Endothelial cell of umbilical vein (primary cell): ENCODE data around the gene MELTF. TPM values are rescaled to one million over a fixed set of nuclear protein-coding genes. Genes with fewer than 3 reads are reported as not detected.

ENCODE experiments used
- BruUV-seq: library from RNA; stranded (reverse); fragments of 400-500 nt; replicated peaks from 2 replicates; lab custom pipeline; 2021; lab: Mats Ljungman, UMichigan
- CTCF ChIA-PET: fragments of 300-600, 350-600 bp; sonication (Branson Sonifier 250); formaldehyde crosslinking; loops from one replicate; lab custom pipeline; 2021; ENCODE audit warnings: antibody characterized with exemption, inconsistent platforms; lab: Charles Lee
- POLR2A ChIA-PET: fragments of 300-600, 350-600 bp; sonication (Branson Sonifier 250); formaldehyde crosslinking; loops from one replicate; lab custom pipeline; 2021; ENCODE audit warnings: antibody characterized with exemption, inconsistent platforms; lab: Charles Lee
- DNase-seq: peaks from one replicate; pipeline ENCODE4 v3.0.0-alpha.2; 2011; ENCODE audit warnings: low read depth, low spot score
- FAIRE-seq: peaks from 2 replicates; lab custom pipeline; 2011; peaks lifted over from hg19 to GRCh38; lab: Jason Lieb, UNC
- H2AFZ ChIP-seq: 2 replicates; pipeline ENCODE4 v1.6.0; 2012; ENCODE audit warnings: low read depth, low read length, control low read depth, inconsistent platforms
- H3K27ac ChIP-seq: 2 replicates; pipeline ENCODE4 v1.5.1; 2011; ENCODE audit warnings: low read depth, mild to moderate bottlenecking, control low read depth, low read length, moderate library complexity; ENCODE audit not compliant: insufficient read depth
- H3K27me3 ChIP-seq, 2 experiments: 2 replicates each; pipeline versions ENCODE4 v1.6.0 to v1.6.1; 2011; ENCODE audit warnings: low read length in 2 of 2, mixed read lengths in 1 of 2; ENCODE audit not compliant: control insufficient read depth in 2 of 2, insufficient read depth in 2 of 2
- H3K36me3 ChIP-seq, 2 experiments: 2 replicates in 1 of 2; 3 replicates in 1 of 2; pipeline ENCODE4 v1.5.1; 2011; ENCODE audit warnings: low read length in 2 of 2, mild to moderate bottlenecking in 1 of 2, moderate library complexity in 1 of 2; ENCODE audit not compliant: control insufficient read depth in 2 of 2, insufficient read depth in 2 of 2; ENCODE audit errors: extremely low read depth in 1 of 2
- H3K4me1 ChIP-seq: 3 replicates; pipeline ENCODE4 v1.5.1; 2011; ENCODE audit warnings: mild to moderate bottlenecking, low read length; ENCODE audit not compliant: control insufficient read depth, insufficient read depth; ENCODE audit errors: extremely low read depth
- H3K4me2 ChIP-seq: 2 replicates; pipeline ENCODE4 v1.6.1; 2011; ENCODE audit warnings: low read length, control low read depth, mixed read lengths; ENCODE audit not compliant: insufficient read depth
- H3K4me3 ChIP-seq, 3 experiments: fragments of 200-600 bp in 1 of 3; sonication (generic), shearing (Covaris generic) in 1 of 3; replicated peaks in 1 of 3; 2 replicates each; pipeline ENCODE4 v1.5.1; 2011 to 2016; ENCODE audit warnings: control low read depth in 3 of 3, low read length in 3 of 3, mild to moderate bottlenecking in 2 of 3, inconsistent platforms in 1 of 3, low read depth in 1 of 3, moderate library complexity in 1 of 3; ENCODE audit not compliant: insufficient read depth in 1 of 3
- H3K79me2 ChIP-seq: 2 replicates; pipeline ENCODE4 v1.6.0; 2012; ENCODE audit warnings: low read length, inconsistent platforms; ENCODE audit not compliant: control insufficient read depth, insufficient read depth
- H3K9ac ChIP-seq: replicated peaks from 2 replicates; pipeline ENCODE3; 2011; ENCODE audit warnings: low read length, control low read depth; ENCODE audit not compliant: insufficient read depth; ENCODE audit errors: extremely low read depth
- H3K9me1 ChIP-seq: replicated peaks from 3 replicates; pipeline ENCODE4 v1.6.0; 2011; ENCODE audit warnings: mild to moderate bottlenecking, low read length; ENCODE audit not compliant: control insufficient read depth, insufficient read depth; ENCODE audit errors: extremely low read depth
- H3K9me3 ChIP-seq: replicated peaks from 2 replicates; pipeline ENCODE4 v1.5.1; 2012; ENCODE audit warnings: low read length, inconsistent platforms; ENCODE audit not compliant: control insufficient read depth, insufficient read depth
- H4K20me1 ChIP-seq: replicated peaks from 2 replicates; pipeline ENCODE3; 2011; ENCODE audit warnings: mild to moderate bottlenecking, low read length; ENCODE audit not compliant: control insufficient read depth, insufficient read depth; ENCODE audit errors: extremely low read depth
- EZH2 ChIP-seq: IDR thresholded peaks from 2 replicates; pipeline ENCODE4 v1.6.1; 2012; ENCODE audit warnings: borderline replicate concordance, low read depth, mild to moderate bottlenecking, moderate library complexity, low read length, inconsistent platforms; ENCODE audit not compliant: severe bottlenecking
- FOS ChIP-seq: IDR thresholded peaks from 2 replicates; pipeline ENCODE4 v1.6.1; 2011; ENCODE audit warnings: mild to moderate bottlenecking, low read length, moderate library complexity, borderline replicate concordance; ENCODE audit not compliant: insufficient read depth
- GATA2 ChIP-seq: IDR thresholded peaks from 2 replicates; pipeline ENCODE4 v1.7.0; 2011; ENCODE audit warnings: low read depth, mild to moderate bottlenecking, moderate library complexity, mixed read lengths, low read length; ENCODE audit not compliant: insufficient read length, insufficient read depth
- JUN ChIP-seq: IDR thresholded peaks from 2 replicates; pipeline ENCODE4 v1.6.1; 2011; ENCODE audit warnings: borderline replicate concordance, low read depth; ENCODE audit not compliant: insufficient read length, insufficient read depth
- MYC ChIP-seq: IDR thresholded peaks from one replicate; pipeline ENCODE4 v1.6.1; 2011; ENCODE audit warnings: mild to moderate bottlenecking, low read depth, low read length
- POLR2A ChIP-seq: IDR thresholded peaks from 2 replicates; pipeline ENCODE4 v1.6.1; 2012; ENCODE audit warnings: low read depth, mild to moderate bottlenecking, control low read depth, low read length
- POLR2AphosphoS5 ChIP-seq: IDR thresholded peaks from 2 replicates; pipeline ENCODE4 v1.6.1; 2012; ENCODE audit warnings: low read depth, mild to moderate bottlenecking, control low read depth, low read length, moderate library complexity; ENCODE audit not compliant: insufficient read depth
- dilution Hi-C: fragments of 300-500 bp; cut with MboI; formaldehyde crosslinking; loops from one replicate; pipeline ENCODE4 v1.15.0; 2019; ENCODE audit warnings: low sequenced_read_pairs; ENCODE audit not compliant: extremely low pct_ligation_motif_present
- intact Hi-C: fragments of 100-400 bp; cut with micrococcal nuclease; formaldehyde crosslinking; loops from one replicate; pipeline ENCODE4 v1.10.0; 2022
- polyA plus RNA-seq, 4 experiments: library from polyadenylated mRNA; depleted of rRNA in 3 of 4; stranded (reverse) in 3 of 4; unstranded in 1 of 4; fragments of >200 nt; gene quantifications; 2 replicates each; pipeline versions ENCODE4 v1.2.1 to v1.2.3, GENCODE V29; 2011 to 2012; ENCODE audit warnings: missing spikeins in 1 of 4
- total RNA-seq: library from RNA; stranded (reverse); gene quantifications from 2 replicates; pipeline ENCODE4 v1.2.3, GENCODE V29; 2021
- TF ChIP-seq, protein P1 (sequence below): IDR thresholded peaks from 2 replicates; pipeline ENCODE4 v1.6.1; 2011; ENCODE audit not compliant: insufficient read depth, insufficient read length
- TF ChIP-seq, protein P2 (sequence below), 2 donors: IDR thresholded peaks; 1 replicate in 1 of 2; 2 replicates in 1 of 2; pipeline ENCODE4 v1.5.1; 2011; ENCODE audit warnings: low read length in 2 of 2, mild to moderate bottlenecking in 2 of 2, moderate library complexity in 2 of 2, control low read depth in 1 of 2, inconsistent platforms in 1 of 2, low read depth in 1 of 2; ENCODE audit not compliant: insufficient read depth in 1 of 2; ENCODE audit errors: extremely low read depth in 1 of 2

MELTF gene
- total and polyA plus RNA-seq, 2 donors (not counting 3 experiments of a cell fraction or from before 2014, with no cell fraction given) = 0.59 to 2.3 TPM

DNA sequence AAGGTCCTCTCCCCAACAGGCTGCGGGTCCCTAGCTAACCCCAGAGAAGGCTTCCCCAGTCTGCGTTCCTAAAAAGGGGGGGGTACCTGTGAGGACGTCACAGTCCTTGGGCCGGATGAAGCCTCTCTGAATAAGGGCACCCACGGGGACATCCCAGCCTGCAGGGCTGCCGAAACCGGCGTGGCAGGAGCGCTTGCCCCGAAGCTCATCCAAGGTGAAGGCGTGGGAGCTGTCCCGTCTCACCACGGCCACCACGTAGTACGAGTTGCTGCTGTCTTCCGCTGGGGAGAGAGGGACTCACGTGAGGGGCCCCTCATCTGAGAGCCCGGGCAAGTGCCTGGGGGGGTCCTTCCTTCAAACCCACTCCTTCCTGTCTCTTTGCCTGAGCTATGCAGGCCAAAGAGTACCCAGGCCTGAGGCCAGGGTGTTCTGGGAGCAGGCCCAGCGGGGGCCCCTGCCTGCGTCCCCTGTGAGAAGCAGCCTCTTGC, 20.0 kb downstream of the MELTF start:
- no peak overlapping the region for H2AFZ ChIP-seq
- H3K9me1 ChIP-seq = no peaks in the 10 kb centered on the region
- CTCF ChIA-PET = interaction anchor here (1.3 to 2.3 kb wide), 2 partner anchors 9 to 20 kb away, joined by 3 to 9 read pairs; partner anchors contain the start of gene MELTF
- H4K20me1 ChIP-seq = no peaks in the 10 kb centered on the region
- H3K4me1 ChIP-seq = no peaks in the 10 kb centered on the region
- POLR2A ChIA-PET = no interaction called here
- H3K27ac ChIP-seq = no peak overlapping the region
- TF ChIP-seq POLR2A (no peak), GATA2 (no peak), FOS (no peak), EZH2 (no peak), JUN (no peak), MYC (no peak), POLR2AphosphoS5 (no peak)
- TF ChIP-seq, protein P1, sequence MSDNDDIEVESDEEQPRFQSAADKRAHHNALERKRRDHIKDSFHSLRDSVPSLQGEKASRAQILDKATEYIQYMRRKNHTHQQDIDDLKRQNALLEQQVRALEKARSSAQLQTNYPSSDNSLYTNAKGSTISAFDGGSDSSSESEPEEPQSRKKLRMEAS = no peak
- TF ChIP-seq, protein P2, sequence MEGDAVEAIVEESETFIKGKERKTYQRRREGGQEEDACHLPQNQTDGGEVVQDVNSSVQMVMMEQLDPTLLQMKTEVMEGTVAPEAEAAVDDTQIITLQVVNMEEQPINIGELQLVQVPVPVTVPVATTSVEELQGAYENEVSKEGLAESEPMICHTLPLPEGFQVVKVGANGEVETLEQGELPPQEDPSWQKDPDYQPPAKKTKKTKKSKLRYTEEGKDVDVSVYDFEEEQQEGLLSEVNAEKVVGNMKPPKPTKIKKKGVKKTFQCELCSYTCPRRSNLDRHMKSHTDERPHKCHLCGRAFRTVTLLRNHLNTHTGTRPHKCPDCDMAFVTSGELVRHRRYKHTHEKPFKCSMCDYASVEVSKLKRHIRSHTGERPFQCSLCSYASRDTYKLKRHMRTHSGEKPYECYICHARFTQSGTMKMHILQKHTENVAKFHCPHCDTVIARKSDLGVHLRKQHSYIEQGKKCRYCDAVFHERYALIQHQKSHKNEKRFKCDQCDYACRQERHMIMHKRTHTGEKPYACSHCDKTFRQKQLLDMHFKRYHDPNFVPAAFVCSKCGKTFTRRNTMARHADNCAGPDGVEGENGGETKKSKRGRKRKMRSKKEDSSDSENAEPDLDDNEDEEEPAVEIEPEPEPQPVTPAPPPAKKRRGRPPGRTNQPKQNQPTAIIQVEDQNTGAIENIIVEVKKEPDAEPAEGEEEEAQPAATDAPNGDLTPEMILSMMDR (IDR thresholded peaks at IDR 0.05; ENCODE audit: extremely low read depth in 1 of 2, insufficient read depth in 1 of 2, low read depth in 1 of 2, low read length in 2 of 2) = no peak
- intact Hi-C loops = loop anchor here (10.0 kb wide), 1 partner anchor 505 kb away; no protein-coding TSS in a partner anchor
- H3K4me3 ChIP-seq = no peak overlapping the region
- FAIRE-seq = no peak
- H3K36me3 ChIP-seq = no peaks in the 10 kb centered on the region
- dilution Hi-C loops = no loop called here
- no TSS peak for BruUV-seq
- no peak overlapping the region for H3K4me2 ChIP-seq
- H3K27me3 ChIP-seq = no peaks in the 10 kb centered on the region
- H3K79me2 ChIP-seq = no peaks in the 10 kb centered on the region
- H3K9ac ChIP-seq = no peak overlapping the region
- no peaks in the 10 kb centered on the region for H3K9me3 ChIP-seq
- no peak for DNase-seq
